ENCODE results near the gene DHRS12. TPM values are rescaled to one million over a fixed set of nuclear protein-coding genes. Genes with fewer than 3 reads are reported as not detected.

Gene DHRS12
- total and polyA plus RNA-seq, 10 donors = 11.3 to 22.8 (median 16.9) TPM

DNA sequence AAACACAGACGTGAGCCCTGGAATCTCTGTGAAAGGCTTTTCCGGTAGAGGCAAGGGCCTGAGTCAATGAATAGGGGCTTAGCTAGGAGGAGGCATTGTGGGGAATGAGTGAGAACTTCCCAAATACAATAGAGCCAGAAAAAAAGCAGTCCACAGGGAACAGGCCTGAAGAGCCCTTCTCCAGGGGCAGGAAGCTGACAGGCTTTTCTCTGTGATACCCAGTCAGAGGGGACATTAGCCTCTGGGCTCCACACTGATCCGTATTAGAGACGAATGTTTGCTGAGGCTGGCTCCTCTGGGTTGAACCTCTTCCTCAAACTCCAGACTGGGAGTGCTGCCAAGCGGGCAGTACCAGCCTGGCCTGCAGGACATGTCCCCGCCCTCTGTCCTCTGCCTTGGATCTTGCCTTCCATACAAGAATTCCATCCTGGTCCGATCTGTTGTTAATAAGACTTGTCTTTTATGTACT, 2.3 kb downstream of the DHRS12 start:
- Histone ChIP-seq H3K4me1 (peaks cover 13 to 60% (median 39%) of the 10 kb centered on the region in 6 donors), H3K36me3 (peaks cover 0 to 26% (median 4%) of the 10 kb centered on the region in 6 donors), H3K27me3 (replicated peaks in 1 of 7) (no peaks in the 10 kb centered on the region), H3K4me3 (no peak overlapping the region), H3K9me3 (no peaks in the 10 kb centered on the region), H3K27ac (peak overlapping the region in 6 of 8 donors; percentile 23 to 100 (median 99))
- TF ChIP-seq POLR2AphosphoS5 (IDR thresholded peaks at IDR 0.05) = peak in 1 of 3 donors; percentile 19
- no peak for TF ChIP-seq CTCF (IDR thresholded peaks at IDR 0.05 in 8 of 11, conservative IDR thresholded peaks at IDR 0.05 in 3 of 11)
- no peak for TF ChIP-seq POLR2A (IDR thresholded peaks at IDR 0.05)
- intact Hi-C loops (cut with DNase I; ENCODE audit: low total_unique reads) = loop anchor here (5.0 kb wide), 1 partner anchor 214 kb away; no protein-coding TSS in a partner anchor
- peak; percentile 84 for DNase-seq
- WGBS, 5 donors = 57 to 75% (median 67%) methylated on average over 7 of the region's 7 CpGs

- H3K9me3 ChIP-seq = no peaks in the 10 kb centered on the region
- no peaks in the 10 kb centered on the region for H3K27me3 ChIP-seq (replicated peaks in 1 of 7)
- H3K4me1 ChIP-seq = peaks cover 13 to 49% (median 34%) of the 10 kb centered on the region in 6 donors
- intact Hi-C loops (cut with DNase I; ENCODE audit: low total_unique reads) = loop anchor here (5.0 kb wide), 1 partner anchor 213 kb away; no protein-coding TSS in a partner anchor
- no peak overlapping the region for H3K27ac ChIP-seq
- TF ChIP-seq POLR2AphosphoS5 (IDR thresholded peaks at IDR 0.05) = no peak
- no peak for TF ChIP-seq POLR2A (IDR thresholded peaks at IDR 0.05)
- no peak for TF ChIP-seq CTCF (IDR thresholded peaks at IDR 0.05 in 8 of 11, conservative IDR thresholded peaks at IDR 0.05 in 3 of 11)
- H3K36me3 ChIP-seq = peaks cover 0 to 36% (median 4%) of the 10 kb centered on the region in 6 donors
- H3K4me3 ChIP-seq = no peak overlapping the region
- WGBS, 5 donors = 72 to 78% (median 77%) methylated on average over 5 of the region's 5 CpGs
- DNase-seq = no peak
These were observed 3.5 kb downstream of the DHRS12 start for GRCh38 chr13:51800486-51800885.

GRCh38 chr13:51799261-51799660, 4.7 kb downstream of the DHRS12 start:
- Histone ChIP-seq H3K9me3 (no peaks in the 10 kb centered on the region), H3K27me3 (replicated peaks in 1 of 7) (no peaks in the 10 kb centered on the region), H3K4me1 (peaks cover 13 to 49% (median 30%) of the 10 kb centered on the region in 6 donors), H3K27ac (no peak overlapping the region), H3K36me3 (peaks cover 0 to 37% (median 4%) of the 10 kb centered on the region in 6 donors), H3K4me3 (no peak overlapping the region)
- WGBS, 5 donors = 91 to 97% (median 93%) methylated on average over 6 to 12 of the region's 12 CpGs
- no peak for DNase-seq
- intact Hi-C loops (cut with DNase I; ENCODE audit: low total_unique reads) = loop anchor here (10.0 kb wide), 1 partner anchor 364 kb away; no protein-coding TSS in a partner anchor
- TF ChIP-seq POLR2AphosphoS5 (IDR thresholded peaks at IDR 0.05) (no peak), CTCF (IDR thresholded peaks at IDR 0.05 in 8 of 11, conservative IDR thresholded peaks at IDR 0.05 in 3 of 11) (no peak), POLR2A (IDR thresholded peaks at IDR 0.05) (no peak)

DNA sequence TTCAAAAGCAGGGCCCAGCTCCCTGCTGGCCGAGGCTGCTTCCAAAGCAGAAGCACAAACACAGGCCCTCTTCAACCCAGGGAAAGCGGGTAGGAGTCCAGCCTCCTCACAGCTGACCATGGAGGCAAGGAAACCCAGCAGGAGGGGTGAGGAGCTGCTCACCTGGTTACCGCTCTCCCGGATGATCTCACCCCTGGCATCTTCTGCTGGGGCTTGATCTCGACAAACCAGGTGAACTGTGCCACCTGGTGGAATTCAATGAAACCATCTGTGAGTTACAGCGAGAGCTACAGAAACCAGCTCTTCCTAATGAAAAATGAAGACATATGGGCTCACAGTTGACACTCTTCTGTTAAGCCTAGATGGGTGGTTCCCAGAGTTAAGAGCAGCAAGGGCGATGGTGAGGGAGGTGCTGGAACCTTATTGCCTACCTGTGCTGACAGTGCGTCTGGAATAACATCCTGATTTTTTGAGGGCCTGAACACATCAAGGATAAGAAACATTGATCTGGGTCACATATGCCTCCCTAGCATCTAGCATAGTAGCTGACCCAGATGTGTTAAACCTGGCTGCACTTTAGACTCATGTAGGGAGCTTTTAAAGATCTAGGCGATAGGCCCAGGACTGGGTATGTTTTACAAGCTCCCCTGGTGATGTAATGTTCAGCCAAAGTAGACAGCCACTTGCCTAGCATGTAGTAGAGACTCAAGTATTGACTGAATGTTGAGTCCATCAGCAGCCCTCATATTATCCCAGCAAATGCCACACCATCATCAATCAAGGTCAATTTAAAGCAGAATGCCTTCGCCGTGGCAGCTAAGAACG, 6.1 kb downstream of the DHRS12 start:
- WGBS, 5 donors = 77 to 84% (median 80%) methylated on average over 11 to 12 of the region's 12 CpGs
- H3K4me3 ChIP-seq = no peak overlapping the region
- no peaks in the 10 kb centered on the region for H3K9me3 ChIP-seq
- H3K27me3 ChIP-seq (replicated peaks in 1 of 7) = no peaks in the 10 kb centered on the region
- intact Hi-C loops (cut with DNase I; ENCODE audit: low total_unique reads) = loop anchor here (10.0 kb wide), 1 partner anchor 363 kb away; no protein-coding TSS in a partner anchor
- DNase-seq = no peak
- no peak overlapping the region for H3K27ac ChIP-seq
- peaks cover 12 to 55% (median 31%) of the 10 kb centered on the region in 6 donors for H3K4me1 ChIP-seq
- TF ChIP-seq CTCF (IDR thresholded peaks at IDR 0.05 in 8 of 11, conservative IDR thresholded peaks at IDR 0.05 in 3 of 11) = peak in 10 of 11 experiments; percentile 27 to 62 (median 46)
- TF ChIP-seq POLR2A (IDR thresholded peaks at IDR 0.05) = no peak
- H3K36me3 ChIP-seq = peaks cover 0 to 37% (median 4%) of the 10 kb centered on the region in 6 donors

Measured in spleen (tissue), 11 donors.